Nucleus accumbens (tissue), 56 donors: Measurements from ENCODE around the gene CDC37L1.
"Not testable (repeated sequence)": the region's sequence is repeated elsewhere in the genome, so short reads cannot be mapped to it uniquely, and the experiment has no call there.

ENCODE experiments used
- DNase-seq, 56 donors: peaks; one replicate each; lab custom pipeline; 2025; lab: John Stamatoyannopoulos, UW

CDC37L1 gene

DNA sequence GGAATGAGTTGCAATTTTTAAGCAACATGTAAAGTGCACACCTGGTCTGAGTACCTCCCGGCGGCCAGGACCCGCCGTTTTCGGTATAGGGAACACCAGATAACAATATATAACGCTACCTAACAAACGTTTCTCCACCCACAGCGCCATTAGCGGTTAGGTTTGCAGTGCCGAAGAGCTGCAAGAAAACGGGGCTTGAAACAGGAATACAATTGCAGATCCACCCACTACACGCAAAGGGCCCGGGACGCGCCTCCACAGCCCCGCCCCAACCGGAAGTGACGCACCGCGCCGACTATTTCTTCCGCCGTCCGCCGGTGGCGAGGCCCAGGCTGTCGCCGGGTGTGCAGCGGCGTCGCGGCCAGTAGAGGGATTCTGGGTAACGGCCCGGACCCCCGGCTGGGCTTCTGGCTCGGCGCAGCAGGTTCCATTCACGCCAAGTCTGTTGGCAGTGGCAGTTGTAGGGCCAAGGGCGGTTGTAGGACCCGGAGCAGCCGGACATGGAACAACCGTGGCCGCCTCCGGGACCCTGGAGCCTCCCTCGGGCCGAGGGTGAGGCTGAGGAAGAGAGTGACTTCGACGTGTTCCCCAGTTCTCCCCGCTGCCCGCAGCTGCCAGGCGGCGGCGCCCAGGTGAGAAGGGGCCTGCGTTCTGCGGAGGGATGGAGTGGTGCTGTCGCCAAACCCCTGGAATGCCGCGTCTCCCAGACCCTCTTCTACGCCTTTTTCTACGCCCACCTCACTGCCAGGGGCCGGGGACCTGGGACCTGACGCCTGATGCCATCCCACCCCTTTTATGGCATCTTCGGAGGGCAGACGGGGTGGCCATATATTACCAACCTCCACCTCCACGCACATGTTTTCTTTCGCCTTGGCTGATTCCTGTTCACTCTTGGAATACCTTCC is at the start of gene CDC37L1:
Gene CDC37L1 (plus strand): TSS at position 302 of the 905 bp plus-strand sequence. CDS start 199 bp downstream, at position 501.
- peak; percentile 62 to 98 (median 96) for DNase-seq

DNA sequence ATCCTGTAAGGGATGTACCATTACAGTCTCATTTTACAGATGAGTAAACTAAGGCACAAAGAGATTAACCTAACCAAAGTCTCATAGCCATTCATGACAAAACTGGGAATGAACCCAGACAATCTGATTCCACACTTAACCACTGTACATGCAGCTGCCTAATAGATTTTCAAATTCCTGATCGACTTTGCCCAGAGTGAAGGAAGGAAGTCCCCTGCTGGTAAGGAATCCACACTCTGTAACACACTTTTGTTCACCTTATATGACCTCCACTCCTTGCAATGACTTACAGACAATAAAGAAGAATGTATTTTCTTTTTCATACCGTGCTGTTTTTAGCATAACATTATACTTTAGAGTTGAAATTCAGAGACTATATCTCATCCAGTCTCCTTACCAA is 48.5 kb upstream of the CDC37L1 start:
- no peak for DNase-seq

DNA sequence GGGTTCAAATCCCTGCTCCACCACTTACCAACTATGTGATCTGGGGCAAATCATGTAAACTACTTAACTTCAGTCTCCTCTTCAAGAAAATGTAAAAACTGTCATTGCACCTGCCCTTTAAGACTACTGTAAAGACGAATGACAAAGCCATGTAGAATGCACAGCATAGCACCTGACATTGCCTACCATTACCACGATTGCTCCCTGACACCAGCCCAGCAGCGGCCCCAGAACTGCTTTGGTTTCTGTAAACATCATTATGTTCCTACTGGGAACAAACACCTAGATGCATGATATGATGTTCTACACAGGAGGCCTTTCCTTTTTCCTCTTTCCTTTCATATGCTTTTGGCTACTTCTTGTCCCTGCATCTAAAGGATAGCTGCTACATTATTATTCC is 40.4 kb upstream of the CDC37L1 start:
- DNase-seq, result no peak

DNA sequence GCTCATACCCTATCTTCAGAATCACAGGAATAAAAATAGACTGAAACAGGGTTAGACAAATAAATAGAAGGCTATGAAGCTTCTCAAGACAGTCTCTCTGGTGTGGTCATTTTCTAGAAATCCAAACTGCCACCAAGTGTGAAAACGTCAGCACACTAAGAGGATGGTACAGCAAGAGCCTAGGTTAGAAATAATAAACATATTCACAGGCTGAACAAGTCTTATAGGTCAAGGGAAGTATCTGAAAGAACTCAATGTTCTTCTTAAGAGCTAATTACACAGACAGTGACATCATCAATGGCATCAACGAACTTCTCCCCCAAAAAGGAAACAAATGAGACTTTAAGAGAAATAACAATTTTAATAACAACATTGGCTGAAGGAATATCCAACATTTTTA is 39.9 kb upstream of the CDC37L1 start:
- DNase-seq, result no peak

DNA sequence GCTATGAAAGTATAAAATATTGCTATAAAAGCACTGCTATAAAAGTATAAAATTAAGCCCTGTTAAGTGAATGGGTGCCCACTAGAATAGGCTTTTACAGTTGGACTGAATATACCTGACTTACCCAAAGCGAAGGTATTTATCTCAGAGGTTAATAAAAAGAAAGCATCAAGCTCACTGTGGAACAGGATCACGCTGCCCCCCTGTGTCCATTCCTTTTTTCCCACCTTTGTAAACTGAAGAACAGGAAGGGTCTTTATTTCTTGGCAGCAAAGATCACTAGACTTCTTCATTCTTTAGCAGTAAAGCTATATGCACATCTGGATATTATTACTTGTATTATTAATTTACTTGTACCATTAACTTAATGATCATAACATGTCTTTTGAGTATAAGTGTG is 39.3 kb upstream of the CDC37L1 start:
- peak in 2 of 56 donors; percentile 1 to 20 for DNase-seq

DNA sequence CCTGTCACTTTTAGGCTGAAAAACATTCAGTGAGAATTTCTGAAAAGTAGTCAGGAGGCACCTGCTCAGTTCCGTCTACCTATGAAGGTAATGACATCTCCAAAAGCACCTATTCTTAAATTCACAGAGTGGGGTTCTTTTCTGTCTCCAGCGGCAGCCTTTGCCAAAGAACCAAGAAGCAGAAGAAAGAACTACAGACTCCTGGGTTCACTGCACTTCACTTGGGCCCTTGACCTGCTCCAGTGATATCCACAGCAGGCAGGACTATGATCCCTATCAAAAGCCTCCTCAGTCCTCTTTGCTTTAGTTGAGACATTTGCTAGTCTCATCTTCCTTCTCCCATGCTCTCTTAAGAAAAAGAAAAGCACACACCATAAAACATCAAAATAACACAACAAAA is 37.0 kb upstream of the CDC37L1 start:
- no peak for DNase-seq

DNA sequence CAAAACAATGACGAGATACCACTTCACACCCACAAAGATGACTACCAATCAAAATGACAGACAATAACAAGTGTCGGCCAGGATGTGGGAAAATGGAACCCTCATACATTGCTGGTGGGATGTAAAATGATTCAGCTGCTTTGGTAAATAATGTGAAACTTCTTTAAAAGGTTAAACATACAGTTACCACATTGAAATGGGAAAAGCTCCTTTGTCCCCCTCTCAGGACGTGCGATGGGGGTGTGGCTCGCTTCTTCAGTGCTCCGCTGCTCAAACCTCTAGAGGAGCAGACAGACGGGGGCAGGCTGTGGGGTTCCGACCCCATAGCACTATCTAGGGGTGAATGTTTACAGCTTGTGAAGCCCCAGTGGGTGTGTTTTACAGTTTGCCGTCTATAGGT is 25.3 kb upstream of the CDC37L1 start:
- DNase-seq, result no peak

DNA sequence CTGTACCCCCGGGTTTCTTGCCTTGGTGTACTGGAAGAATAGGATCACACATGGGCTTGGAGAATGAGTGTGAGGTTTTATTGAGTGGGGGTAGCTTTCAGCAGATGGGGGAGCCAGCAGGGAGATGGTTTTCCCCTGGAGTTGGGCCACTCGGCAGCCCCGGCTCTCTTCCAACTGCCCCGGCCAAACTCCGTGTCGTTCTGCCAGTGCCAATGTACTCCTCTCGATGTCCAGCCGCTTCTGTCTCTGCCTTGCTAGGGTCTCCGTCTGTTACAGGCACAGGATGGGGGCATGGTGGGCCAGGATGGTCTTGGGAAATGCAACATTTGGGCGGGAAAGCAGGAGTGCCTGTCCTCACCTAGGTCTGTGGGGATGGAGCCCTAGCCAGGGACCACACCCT is 24.8 kb upstream of the CDC37L1 start:
- no peak for DNase-seq

DNA sequence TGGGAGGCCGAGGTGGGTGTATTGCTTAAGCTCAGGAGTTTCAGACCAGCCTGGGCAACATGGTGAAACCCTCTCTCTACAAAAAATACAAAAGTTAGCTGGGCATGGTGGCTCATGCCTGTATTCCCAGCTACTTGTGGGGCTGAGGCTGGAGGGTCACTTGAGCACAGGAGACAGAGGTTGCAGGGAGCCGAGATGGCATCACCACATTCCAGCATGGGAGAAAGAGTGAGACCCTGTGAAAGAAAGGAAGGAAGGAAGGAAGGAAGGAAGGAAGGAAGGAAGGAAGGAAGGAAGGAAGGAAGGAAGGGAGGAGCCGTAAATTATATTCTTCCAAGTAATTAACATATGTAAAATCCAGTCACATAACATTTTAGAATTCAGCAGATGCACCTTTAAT is 23.2 kb upstream of the CDC37L1 start:
- DNase-seq, result not testable (repeated sequence)

DNA sequence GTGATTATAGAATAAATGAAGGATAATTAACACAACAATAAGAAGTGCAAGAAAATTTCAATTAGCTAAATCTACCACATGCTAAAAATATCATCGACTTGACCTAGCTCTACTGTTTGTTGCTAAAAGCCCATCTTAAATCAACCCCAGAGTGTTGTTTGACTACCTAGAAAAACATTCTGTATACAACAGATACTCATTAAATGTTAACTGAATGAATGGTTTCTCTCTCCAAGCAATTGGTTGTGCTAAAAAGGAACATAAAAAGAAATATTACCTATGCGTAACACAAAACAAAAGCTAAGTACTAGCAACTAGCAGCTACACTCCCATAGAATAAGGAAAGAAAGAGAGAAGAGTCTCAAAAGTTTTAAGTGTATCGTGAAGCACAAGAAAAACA is 22.7 kb upstream of the CDC37L1 start:
- DNase-seq, result no peak

DNA sequence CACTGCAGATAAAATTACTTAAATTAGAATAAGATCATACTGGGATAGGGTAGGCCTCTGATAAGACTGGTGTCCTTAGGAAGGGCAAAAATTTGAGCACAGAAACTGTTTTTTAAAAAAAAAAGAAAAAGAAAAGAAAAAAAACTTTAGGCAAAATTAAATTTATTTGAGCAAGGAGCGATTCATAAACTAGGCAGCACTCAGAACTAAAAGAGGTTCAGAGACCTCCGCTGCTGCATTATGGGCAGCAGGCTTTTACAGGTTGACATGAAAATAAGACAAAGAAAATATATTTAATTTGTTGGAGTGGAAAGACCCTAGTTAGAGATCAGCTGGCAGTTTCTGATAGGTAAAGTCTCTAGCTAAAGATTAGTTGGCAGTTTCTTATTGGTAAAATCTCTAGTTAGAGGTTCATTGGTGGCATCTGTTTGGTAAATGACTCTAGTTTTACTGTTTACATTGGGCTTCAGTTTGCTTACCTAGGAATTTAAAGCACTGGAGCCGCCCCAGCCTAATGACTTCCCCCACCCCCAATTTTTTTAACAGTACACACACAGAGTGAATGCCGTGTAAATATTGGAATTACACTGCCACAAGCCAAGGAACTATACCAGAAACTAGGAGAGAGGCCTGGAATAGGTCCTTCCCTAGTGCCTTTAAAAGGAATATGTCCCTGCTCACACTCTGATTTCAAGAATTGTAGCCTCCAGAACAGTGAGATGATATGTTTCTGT is 21.8 kb upstream of the CDC37L1 start:
- DNase-seq, result no peak

DNA sequence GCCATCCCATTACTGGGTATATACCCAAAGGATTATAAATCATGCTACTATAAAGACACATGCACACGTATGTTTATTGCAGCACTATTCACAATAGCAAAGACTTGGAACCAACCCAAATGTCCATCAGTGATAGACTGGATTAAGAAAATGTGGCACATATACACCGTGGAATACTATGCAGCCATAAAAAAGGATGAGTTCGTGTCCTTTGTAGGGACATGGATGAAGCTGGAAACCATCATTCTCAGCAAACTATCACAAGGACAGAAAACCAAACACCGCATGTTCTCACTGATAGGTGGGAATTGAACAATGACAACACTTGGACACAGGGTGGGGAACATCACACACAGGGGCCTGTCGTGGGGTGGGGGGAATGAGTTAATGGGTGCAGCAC is 18.7 kb upstream of the CDC37L1 start:
- not testable (repeated sequence) for DNase-seq

DNA sequence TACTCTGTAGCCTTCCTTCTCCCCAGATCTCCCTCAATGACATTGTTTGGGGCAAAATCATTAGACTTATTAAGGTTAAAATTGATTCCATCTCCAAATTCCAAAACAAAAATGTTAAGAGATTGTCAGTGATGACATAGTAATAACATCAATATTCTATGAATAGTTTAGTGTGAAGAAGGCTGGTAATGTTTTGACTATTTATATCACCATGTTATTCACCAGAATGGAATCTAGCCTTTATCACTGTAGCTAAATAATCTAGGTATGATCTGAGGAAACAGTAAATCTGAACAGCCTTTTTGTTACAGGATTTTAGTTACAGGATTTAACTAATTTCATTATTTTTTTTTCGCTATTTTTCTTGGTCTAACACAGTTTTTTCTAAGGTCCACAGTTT is 18.2 kb upstream of the CDC37L1 start:
- no peak for DNase-seq

DNA sequence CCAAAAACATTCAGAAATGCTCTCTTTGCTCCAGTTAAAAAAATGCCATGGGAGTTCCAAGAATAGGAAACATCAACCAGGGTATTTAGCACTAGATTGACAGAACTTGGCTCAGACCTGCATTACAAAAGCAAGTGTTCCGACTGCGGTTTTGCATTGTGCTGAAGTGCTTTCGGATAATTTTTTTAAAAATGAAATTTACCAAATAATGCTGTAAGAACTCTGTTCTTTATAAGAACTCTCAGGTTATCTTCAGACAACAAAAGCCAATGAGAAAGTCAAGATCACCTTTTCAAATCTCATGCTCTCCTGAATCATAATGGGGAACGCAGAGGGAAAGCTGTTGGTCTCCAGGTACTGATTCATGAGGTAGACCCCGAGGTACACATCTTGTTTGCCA is 17.8 kb upstream of the CDC37L1 start:
- DNase-seq, result no peak

DNA sequence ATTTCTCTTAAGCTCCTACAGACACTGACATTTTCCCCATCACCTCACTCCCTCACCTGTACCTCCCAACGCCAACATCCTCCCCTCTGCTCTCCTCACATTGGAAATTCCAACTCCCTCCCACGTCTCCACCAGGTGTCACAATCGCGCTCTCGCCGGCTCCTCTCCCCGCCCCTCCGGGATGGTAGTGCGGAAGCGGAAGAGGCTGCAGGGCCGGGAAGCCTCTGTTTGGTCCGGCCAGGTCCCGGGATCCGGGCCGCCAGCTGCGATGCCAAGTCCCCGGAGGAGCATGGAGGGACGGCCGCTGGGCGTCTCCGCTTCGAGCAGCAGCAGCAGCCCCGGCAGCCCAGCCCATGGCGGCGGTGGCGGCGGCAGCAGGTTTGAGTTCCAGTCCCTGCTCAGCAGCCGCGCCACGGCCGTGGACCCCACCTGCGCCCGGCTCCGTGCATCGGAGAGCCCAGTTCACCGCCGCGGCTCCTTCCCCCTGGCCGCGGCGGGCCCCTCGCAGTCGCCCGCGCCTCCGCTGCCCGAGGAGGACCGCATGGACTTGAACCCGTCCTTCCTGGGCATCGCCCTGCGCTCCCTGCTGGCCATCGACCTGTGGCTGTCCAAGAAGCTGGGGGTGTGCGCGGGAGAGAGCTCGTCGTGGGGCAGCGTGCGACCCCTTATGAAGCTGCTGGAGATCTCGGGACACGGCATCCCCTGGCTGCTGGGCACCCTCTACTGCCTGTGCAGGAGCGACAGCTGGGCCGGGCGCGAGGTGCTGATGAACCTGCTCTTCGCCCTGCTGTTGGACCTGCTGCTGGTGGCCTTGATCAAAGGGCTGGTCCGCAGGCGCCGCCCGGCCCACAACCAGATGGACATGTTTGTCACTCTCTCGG is 17.0 kb upstream of the CDC37L1 start, which contains the start of gene PLPP6:
Gene PLPP6 (plus strand): TSS at position 187 of the 881 bp plus-strand sequence. CDS start 82 bp downstream, at position 269.
- DNase-seq, result peak in 55 of 56 donors; percentile 33 to 90 (median 71)

DNA sequence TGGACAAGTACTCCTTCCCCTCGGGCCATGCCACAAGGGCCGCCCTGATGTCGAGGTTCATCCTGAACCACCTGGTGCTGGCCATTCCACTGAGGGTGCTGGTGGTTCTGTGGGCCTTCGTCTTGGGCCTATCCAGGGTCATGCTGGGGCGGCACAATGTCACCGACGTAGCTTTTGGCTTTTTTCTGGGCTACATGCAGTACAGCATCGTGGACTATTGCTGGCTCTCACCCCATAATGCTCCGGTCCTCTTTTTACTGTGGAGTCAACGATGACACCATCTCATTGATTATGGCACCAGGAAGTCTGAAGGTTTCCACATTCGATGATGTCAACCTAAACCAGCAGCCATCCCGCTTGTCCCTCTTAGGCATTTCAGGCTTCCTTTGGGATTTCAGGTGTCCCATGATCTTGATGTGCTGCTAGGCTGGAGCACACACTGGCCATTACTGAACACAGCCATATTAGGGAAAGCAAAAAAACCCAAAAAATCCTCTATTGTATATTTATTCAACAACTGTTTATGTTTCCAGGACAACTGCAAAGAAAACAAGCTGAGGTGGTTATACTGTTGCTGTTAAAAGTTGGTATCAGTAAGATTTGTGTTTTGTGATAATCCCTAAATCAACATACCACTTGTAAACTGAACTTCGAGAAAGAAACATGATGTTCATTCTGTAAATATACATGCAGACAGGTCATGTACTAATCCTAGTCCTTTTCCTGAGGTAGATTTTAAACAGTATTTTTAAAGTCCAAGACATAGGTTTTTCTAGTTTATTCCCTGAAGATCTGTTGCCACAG is 16.2 kb upstream of the CDC37L1 start:
- peak in 1 of 56 donors; percentile 25 for DNase-seq

DNA sequence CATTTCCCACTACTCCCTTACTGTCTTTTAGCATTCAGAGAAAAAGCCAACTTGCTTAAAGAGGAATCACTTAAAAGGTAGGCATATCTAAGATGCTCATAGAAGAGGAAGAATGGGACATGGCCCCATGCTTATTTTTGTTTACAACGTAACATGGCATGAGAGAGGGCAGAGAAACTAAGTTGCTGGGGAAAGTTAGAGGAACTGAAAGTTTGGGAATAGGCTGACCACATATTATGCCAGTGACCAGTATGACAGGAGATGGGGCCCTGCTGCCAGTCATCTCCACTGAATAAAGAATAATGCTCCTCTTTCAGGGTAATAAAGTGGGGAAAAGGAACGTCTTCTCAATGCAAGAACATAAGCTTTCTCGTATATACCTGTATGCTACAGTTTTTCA is 15.4 kb upstream of the CDC37L1 start:
- no peak for DNase-seq

DNA sequence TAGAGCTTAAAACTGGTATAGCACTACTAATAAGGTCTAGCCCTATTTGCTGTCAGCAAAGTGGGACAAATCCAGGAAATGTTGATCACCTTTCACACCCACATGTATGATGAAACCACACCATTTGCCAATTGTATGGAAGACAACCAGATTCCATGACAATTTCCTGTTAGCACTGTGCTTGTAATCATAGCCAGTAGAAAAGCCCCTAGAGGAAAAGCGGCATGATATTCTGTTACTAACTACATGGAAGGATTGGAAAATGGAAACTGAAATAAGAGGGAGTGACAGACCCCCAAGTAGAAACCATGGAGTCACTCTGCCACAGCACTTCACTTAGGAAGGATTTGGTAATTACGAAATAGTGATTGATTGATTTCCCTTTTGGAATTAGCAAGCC is 14.0 kb upstream of the CDC37L1 start:
- DNase-seq, result peak in 1 of 56 donors; percentile 9

DNA sequence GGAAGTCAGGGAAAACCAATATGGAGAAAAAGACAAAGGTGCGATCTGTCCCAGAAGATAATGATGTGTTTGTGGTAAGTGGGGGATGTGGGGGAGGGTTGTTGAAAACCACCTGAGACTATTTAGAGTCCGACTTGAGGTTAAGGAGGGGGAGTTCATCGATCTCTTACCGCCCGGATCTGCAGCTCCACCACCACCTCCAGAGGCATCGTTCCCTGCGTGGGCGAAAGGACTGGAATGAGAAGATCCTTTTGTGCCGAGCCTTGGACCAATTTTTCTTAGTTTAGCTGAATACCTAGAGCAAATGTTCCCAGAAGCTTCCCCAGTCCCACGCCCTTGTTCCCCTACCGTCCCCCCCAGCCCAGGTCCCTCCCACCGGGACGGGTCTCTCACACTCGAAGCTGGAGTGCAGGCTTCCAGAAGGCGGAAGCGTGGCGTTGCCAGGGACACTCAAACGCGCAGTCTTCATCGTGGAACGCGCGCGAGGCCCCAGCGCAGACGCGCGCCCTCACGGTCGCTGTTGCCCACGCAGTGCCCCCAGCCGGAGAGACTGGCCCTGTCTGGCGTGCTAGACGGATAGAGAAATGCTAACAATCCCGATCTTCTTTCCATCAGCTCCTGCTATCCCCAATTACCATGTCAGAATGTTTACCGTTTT is 13.2 kb upstream of the CDC37L1 start, which contains the start of gene SPATA6L:
Gene SPATA6L (minus strand): TSS at position 439 of the 658 bp plus-strand sequence. CDS start 230 bp downstream, at position 209.
- peak in 53 of 56 donors; percentile 16 to 83 (median 51) for DNase-seq
